GM12891 (cell line): Measurements from ENCODE around the gene RNF138.

ENCODE experiments used
- PAX5 ChIP-seq: IDR thresholded peaks from 2 replicates; pipeline ENCODE4 v1.6.1; 2011; ENCODE audit warnings: low read length, moderate library complexity, mild to moderate bottlenecking; ENCODE audit not compliant: insufficient read depth, severe bottlenecking
- POLR2A ChIP-seq: IDR thresholded peaks from 2 replicates; pipeline ENCODE4 v1.6.1; 2011; ENCODE audit warnings: low read depth, low read length, control low read depth
- POLR2AphosphoS5 ChIP-seq: IDR thresholded peaks from 2 replicates; pipeline ENCODE4 v1.6.1; 2011; ENCODE audit warnings: low read depth, low read length, control low read depth
- SPI1 ChIP-seq: IDR thresholded peaks from 2 replicates; pipeline ENCODE4 v1.6.1; 2011; ENCODE audit warnings: low read depth, low read length, control low read depth

- TF ChIP-seq POLR2A, result peak; percentile 82
- peak; percentile 81 for TF ChIP-seq POLR2AphosphoS5
- no peak for TF ChIP-seq PAX5
- TF ChIP-seq SPI1, result no peak
Measured at GRCh38 chr18:32092422-32093101, 888 bp downstream of the RNF138 start.
